GM18868 (cell line): Measurements from ENCODE around the gene MAPK11.

Experiments
- ATAC-seq: cut with Tn5 transposase; IDR thresholded peaks from one replicate; pipeline ENCODE4 v1.9.1; 2021; ENCODE audit warnings: mild to moderate bottlenecking, moderate library complexity; ENCODE audit not compliant: unreplicated experiment

MAPK11 gene

GRCh38 chr22:50296658-50297490 lies 26.7 kb upstream of the MAPK11 start:
- ATAC-seq = no peak

- no peak for ATAC-seq
Measured at GRCh38 chr22:50294319-50294656, 24.1 kb upstream of the MAPK11 start.

- ATAC-seq = no peak
Measured at GRCh38 chr22:50293441-50294318, 23.5 kb upstream of the MAPK11 start.

GRCh38 chr22:50292643-50293440 lies 22.7 kb upstream of the MAPK11 start:
- ATAC-seq = peak; percentile 38

- no peak for ATAC-seq
Measured at GRCh38 chr22:50289942-50290630, 19.9 kb upstream of the MAPK11 start.

- ATAC-seq = no peak
Measured at GRCh38 chr22:50289151-50289941, 19.2 kb upstream of the MAPK11 start.

- ATAC-seq = no peak
Measured at GRCh38 chr22:50287731-50288130, 17.6 kb upstream of the MAPK11 start.

- no peak for ATAC-seq
Measured at GRCh38 chr22:50286701-50287318, 16.6 kb upstream of the MAPK11 start.

- ATAC-seq = no peak
Measured at GRCh38 chr22:50286275-50286674, 16.1 kb upstream of the MAPK11 start.

- no peak for ATAC-seq
Measured at GRCh38 chr22:50285568-50286229, 15.5 kb upstream of the MAPK11 start.

GRCh38 chr22:50284479-50284878 lies 14.3 kb upstream of the MAPK11 start:
- ATAC-seq = no peak

- ATAC-seq = no peak
Measured at GRCh38 chr22:50283821-50284220, 13.6 kb upstream of the MAPK11 start.

- no peak for ATAC-seq
Measured at GRCh38 chr22:50282361-50283155, 12.4 kb upstream of the MAPK11 start.

GRCh38 chr22:50281957-50282356 lies 11.8 kb upstream of the MAPK11 start:
- ATAC-seq = no peak

GRCh38 chr22:50281384-50281760 lies 11.2 kb upstream of the MAPK11 start:
- ATAC-seq = no peak

- ATAC-seq = no peak
Measured at GRCh38 chr22:50280708-50281383, 10.7 kb upstream of the MAPK11 start.

GRCh38 chr22:50280022-50280707 lies 10.0 kb upstream of the MAPK11 start:
- no peak for ATAC-seq
